ENCODE measurements around the gene KDR.

GRCh38 chr4:55122235-55122634 is 3.2 kb downstream of the KDR start:
- no peak for TF ChIP-seq CTCF (IDR thresholded peaks at IDR 0.05)
- no peak for TF ChIP-seq POLR2A (IDR thresholded peaks at IDR 0.05)

Measured in heart left ventricle (tissue), 13 donors.